ENCODE measurements around the gene SGTA. TPM values are rescaled to one million over a fixed set of nuclear protein-coding genes. Genes with fewer than 3 reads are reported as not detected.

SGTA gene
- total RNA-seq, 1 experiment from 2014 or later: 31.2 TPM

DNA sequence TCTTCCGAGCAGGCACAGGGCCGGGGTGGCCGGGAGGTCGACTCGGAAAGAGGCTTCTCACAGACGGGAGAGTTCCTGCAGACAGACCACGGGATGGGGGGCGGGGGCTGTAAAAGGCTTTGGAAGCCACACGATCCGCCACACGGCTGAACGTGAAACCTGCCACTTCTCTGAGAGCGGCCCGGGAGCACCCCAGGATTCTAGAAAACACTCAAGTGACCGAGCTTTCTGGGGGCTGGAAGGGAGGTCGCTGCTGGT lies 27.7 kb downstream of the SGTA start:
- H3K4me3 ChIP-seq (ENCODE audit: low read length): no peak overlapping the region
- H3K9ac ChIP-seq (ENCODE audit: low read length): no peak overlapping the region
- DNase-seq: no peak
- H3K27me3 ChIP-seq (ENCODE audit: low read length): no peaks in the 10 kb centered on the region
- H3K9me2 ChIP-seq (replicated peaks; ENCODE audit: insufficient read depth, low read length): no peaks in the 10 kb centered on the region
- H3K36me3 ChIP-seq (ENCODE audit: insufficient read depth, low read length): no peaks in the 10 kb centered on the region
- H3K4me2 ChIP-seq (ENCODE audit: low read depth, low read length, poor library complexity, severe bottlenecking): no peak overlapping the region
- no peak overlapping the region for H3K27ac ChIP-seq (ENCODE audit: low read length)
- no peaks in the 10 kb centered on the region for H3K79me2 ChIP-seq (ENCODE audit: low read length)
- H3K9me3 ChIP-seq (ENCODE audit: low read length): no peaks in the 10 kb centered on the region
- H3K4me1 ChIP-seq (ENCODE audit: low read length): no peaks in the 10 kb centered on the region
- H2AFZ ChIP-seq (ENCODE audit: low read length): no peak overlapping the region
- H4K20me1 ChIP-seq (ENCODE audit: insufficient read depth, low read depth, low read length): no peaks in the 10 kb centered on the region

DNA sequence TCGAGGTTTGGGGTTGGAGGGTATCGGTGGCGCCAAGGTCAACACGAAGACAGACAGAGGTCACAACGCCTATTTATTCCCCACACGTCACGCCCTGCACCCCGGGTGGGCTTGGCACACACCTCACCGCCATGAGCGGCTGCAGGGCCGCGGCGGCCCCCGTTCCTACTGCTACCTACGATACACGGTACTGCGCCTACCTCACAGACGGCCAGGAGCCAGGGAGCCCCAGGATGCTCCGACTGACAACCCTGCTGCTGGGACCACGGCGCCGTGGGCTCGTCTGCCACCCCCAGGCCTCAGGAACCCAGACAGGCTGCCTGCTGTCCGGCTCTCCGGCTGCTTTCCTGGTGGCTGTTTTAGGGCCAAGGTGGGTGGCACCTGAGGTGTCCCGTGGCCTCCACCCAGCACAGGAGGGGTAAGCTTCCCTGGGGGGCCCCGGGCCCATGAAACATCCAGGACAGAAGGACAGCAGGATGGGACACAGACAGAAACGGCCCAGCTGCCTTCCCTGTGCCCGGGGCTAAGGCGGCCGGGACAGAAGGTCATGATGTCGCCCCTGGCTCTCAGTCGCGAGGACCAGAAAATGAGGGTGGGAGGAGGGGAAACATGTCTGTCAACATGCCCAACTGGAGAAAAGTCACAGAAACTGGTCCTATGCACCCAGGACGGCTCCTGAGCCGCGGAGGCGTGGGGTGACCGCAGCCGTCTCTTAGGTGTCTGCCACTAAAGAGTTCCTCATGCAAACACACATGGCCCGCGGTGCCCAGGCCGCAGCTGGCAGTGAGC lies 28.2 kb downstream of the SGTA start:
- Histone ChIP-seq H3K9me3 (ENCODE audit: low read length) (no peaks in the 10 kb centered on the region), H4K20me1 (ENCODE audit: insufficient read depth, low read depth, low read length) (no peaks in the 10 kb centered on the region), H3K27me3 (ENCODE audit: low read length) (no peaks in the 10 kb centered on the region), H3K4me1 (ENCODE audit: low read length) (no peaks in the 10 kb centered on the region), H3K27ac (ENCODE audit: low read length) (no peak overlapping the region), H2AFZ (ENCODE audit: low read length) (no peak overlapping the region), H3K4me2 (ENCODE audit: low read depth, low read length, poor library complexity, severe bottlenecking) (no peak overlapping the region), H3K36me3 (ENCODE audit: insufficient read depth, low read length) (no peaks in the 10 kb centered on the region), H3K9ac (ENCODE audit: low read length) (no peak overlapping the region), H3K9me2 (replicated peaks; ENCODE audit: insufficient read depth, low read length) (no peaks in the 10 kb centered on the region), H3K79me2 (ENCODE audit: low read length) (no peaks in the 10 kb centered on the region), H3K4me3 (ENCODE audit: low read length) (no peak overlapping the region)
- no peak for DNase-seq

DNA sequence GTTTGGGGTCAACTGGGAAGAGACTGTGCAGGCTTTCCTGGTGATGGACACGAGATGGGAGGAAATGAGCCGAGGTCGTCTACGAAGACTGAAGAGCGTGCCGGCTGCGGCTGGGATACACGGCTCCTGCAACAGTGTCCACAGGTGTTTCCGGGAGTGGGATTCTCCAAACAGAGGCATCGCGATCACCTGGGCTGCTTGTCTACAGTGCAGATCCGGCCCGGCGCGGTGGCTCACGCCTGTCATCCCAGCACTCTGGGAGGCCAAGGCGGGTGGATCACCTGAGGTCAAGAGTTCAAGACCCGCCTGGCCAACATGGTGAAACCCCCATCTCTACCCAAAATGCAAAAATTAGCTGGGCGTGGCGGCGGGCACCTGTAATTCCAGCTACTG lies 31.6 kb downstream of the SGTA start:
- H3K9ac ChIP-seq (ENCODE audit: low read length): no peak overlapping the region
- H3K4me2 ChIP-seq (ENCODE audit: low read depth, low read length, poor library complexity, severe bottlenecking): no peak overlapping the region
- no peak overlapping the region for H2AFZ ChIP-seq (ENCODE audit: low read length)
- H3K9me2 ChIP-seq (replicated peaks; ENCODE audit: insufficient read depth, low read length): no peaks in the 10 kb centered on the region
- H3K4me3 ChIP-seq (ENCODE audit: low read length): no peak overlapping the region
- no peaks in the 10 kb centered on the region for H3K36me3 ChIP-seq (ENCODE audit: insufficient read depth, low read length)
- H3K79me2 ChIP-seq (ENCODE audit: low read length): no peaks in the 10 kb centered on the region
- no peaks in the 10 kb centered on the region for H4K20me1 ChIP-seq (ENCODE audit: insufficient read depth, low read depth, low read length)
- no peaks in the 10 kb centered on the region for H3K9me3 ChIP-seq (ENCODE audit: low read length)
- H3K27ac ChIP-seq (ENCODE audit: low read length): no peak overlapping the region
- no peak for DNase-seq
- no peaks in the 10 kb centered on the region for H3K27me3 ChIP-seq (ENCODE audit: low read length)
- peaks cover 7% of the 10 kb centered on the region for H3K4me1 ChIP-seq (ENCODE audit: low read length)

DNA sequence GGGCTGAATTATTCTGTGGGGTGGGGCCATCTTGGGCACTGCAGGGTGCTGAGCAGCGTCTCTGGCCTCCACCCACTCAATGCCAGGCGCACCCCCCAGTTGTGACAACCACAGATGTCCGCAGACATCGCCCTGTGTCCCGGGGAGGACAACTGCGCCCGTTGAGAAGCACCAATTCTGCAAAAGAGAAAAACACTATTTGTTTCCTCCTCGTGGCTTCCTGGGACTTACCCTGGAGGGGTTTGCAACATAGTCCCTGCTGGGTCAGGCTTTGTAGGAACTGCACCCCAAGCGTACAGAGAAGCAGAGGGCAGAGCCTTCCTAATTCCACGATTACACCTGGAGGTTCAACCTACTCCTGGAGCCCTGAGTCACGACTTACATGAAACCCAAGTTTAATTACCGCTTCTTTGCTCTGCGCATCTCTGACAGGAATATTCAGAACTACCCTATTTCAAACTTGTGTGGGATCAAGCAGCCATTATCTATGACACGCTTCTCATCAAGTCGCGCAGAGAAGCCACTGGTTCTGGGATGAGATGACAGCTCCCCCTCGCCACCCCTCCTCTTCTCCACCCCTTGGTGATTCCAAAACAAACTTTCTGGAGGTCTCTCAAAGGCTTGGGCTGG lies 32.1 kb downstream of the SGTA start:
- Histone ChIP-seq H3K4me2 (ENCODE audit: low read depth, low read length, poor library complexity, severe bottlenecking) (no peak overlapping the region), H3K4me3 (ENCODE audit: low read length) (no peak overlapping the region), H4K20me1 (ENCODE audit: insufficient read depth, low read depth, low read length) (no peaks in the 10 kb centered on the region), H3K9ac (ENCODE audit: low read length) (no peak overlapping the region), H3K9me3 (ENCODE audit: low read length) (no peaks in the 10 kb centered on the region), H3K36me3 (ENCODE audit: insufficient read depth, low read length) (no peaks in the 10 kb centered on the region), H3K79me2 (ENCODE audit: low read length) (no peaks in the 10 kb centered on the region), H3K27me3 (ENCODE audit: low read length) (no peaks in the 10 kb centered on the region), H3K4me1 (ENCODE audit: low read length) (peaks cover 7% of the 10 kb centered on the region), H3K27ac (ENCODE audit: low read length) (no peak overlapping the region), H3K9me2 (replicated peaks; ENCODE audit: insufficient read depth, low read length) (no peaks in the 10 kb centered on the region), H2AFZ (ENCODE audit: low read length) (no peak overlapping the region)
- no peak for DNase-seq

DNA sequence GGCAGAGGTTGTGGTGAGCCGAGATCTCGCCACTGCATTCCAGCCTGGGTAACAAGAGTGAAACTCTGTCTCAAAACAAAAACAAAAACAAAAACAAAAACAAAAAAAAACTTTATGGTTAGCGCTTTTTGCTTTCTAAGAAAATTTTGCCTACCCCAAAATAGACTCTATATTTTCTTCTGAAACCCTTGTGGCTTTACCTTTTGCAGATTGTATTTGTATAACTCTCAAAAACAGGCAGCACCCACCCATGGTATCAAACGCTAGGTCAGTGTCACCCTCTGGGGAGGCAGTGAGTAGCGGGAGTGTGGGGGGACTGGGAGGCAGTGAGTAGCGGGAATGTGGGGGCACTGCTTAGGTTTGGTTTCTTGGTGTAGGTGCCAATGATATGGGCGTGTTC lies 35.7 kb downstream of the SGTA start:
- Histone ChIP-seq H3K9me3 (ENCODE audit: low read length) (no peaks in the 10 kb centered on the region), H3K9ac (ENCODE audit: low read length) (no peak overlapping the region), H3K9me2 (replicated peaks; ENCODE audit: insufficient read depth, low read length) (no peaks in the 10 kb centered on the region), H3K4me2 (ENCODE audit: low read depth, low read length, poor library complexity, severe bottlenecking) (no peak overlapping the region), H4K20me1 (ENCODE audit: insufficient read depth, low read depth, low read length) (no peaks in the 10 kb centered on the region), H3K27me3 (ENCODE audit: low read length) (no peaks in the 10 kb centered on the region), H3K79me2 (ENCODE audit: low read length) (no peaks in the 10 kb centered on the region), H3K4me1 (ENCODE audit: low read length) (peaks cover 12% of the 10 kb centered on the region), H3K36me3 (ENCODE audit: insufficient read depth, low read length) (no peaks in the 10 kb centered on the region), H3K4me3 (ENCODE audit: low read length) (no peak overlapping the region), H3K27ac (ENCODE audit: low read length) (no peak overlapping the region), H2AFZ (ENCODE audit: low read length) (no peak overlapping the region)
- DNase-seq: no peak

DNA sequence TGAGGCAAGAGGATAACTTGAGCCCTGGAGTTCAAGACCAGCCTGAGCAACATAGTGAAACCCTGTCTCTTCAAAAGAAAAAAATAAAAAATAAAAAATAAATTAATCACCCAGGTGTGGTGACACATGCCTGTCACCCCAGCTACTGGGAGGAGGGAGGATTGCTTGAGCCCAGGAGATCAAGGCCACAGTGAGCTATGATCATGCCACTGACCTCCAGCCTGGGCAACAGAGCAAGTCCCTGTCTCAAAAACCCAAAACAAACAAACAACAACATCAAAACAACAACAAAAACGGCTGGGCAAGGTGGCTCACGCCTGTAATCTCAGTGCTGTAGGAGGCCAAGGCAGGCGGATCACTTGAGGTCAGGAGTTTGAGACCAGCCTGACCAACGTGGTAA lies 39.0 kb downstream of the SGTA start:
- Histone ChIP-seq H3K27ac (ENCODE audit: low read length) (no peak overlapping the region), H4K20me1 (ENCODE audit: insufficient read depth, low read depth, low read length) (no peaks in the 10 kb centered on the region), H3K36me3 (ENCODE audit: insufficient read depth, low read length) (no peaks in the 10 kb centered on the region), H3K9ac (ENCODE audit: low read length) (no peak overlapping the region), H3K9me2 (replicated peaks; ENCODE audit: insufficient read depth, low read length) (no peaks in the 10 kb centered on the region), H3K4me1 (ENCODE audit: low read length) (peaks cover 14% of the 10 kb centered on the region), H2AFZ (ENCODE audit: low read length) (no peak overlapping the region), H3K4me2 (ENCODE audit: low read depth, low read length, poor library complexity, severe bottlenecking) (no peak overlapping the region), H3K27me3 (ENCODE audit: low read length) (no peaks in the 10 kb centered on the region), H3K4me3 (ENCODE audit: low read length) (no peak overlapping the region), H3K9me3 (ENCODE audit: low read length) (no peaks in the 10 kb centered on the region), H3K79me2 (ENCODE audit: low read length) (peaks cover 5% of the 10 kb centered on the region)
- DNase-seq: no peak

DNA sequence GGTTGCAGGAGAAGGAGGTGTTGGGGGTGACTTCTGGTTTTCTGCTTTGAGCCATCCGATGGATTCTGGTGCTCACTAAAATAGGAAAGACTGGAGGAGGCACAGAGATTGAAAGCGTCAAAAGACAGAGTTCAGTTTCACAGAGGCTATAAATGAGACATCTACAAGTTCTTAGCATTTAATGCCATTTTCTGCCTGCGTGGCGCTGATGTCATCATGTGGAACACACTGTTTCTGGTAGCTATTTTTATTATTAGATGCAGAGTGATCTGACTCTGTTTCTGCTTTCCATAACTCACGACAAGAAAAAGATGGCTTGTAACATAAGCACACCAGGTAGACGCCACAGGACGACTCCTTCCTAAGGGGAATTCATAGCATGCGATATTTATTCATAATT lies 40.0 kb downstream of the SGTA start:
- Histone ChIP-seq H3K27me3 (ENCODE audit: low read length) (no peaks in the 10 kb centered on the region), H2AFZ (ENCODE audit: low read length) (no peak overlapping the region), H3K27ac (ENCODE audit: low read length) (no peak overlapping the region), H3K9ac (ENCODE audit: low read length) (no peak overlapping the region), H3K79me2 (ENCODE audit: low read length) (peaks cover 11% of the 10 kb centered on the region), H4K20me1 (ENCODE audit: insufficient read depth, low read depth, low read length) (no peaks in the 10 kb centered on the region), H3K36me3 (ENCODE audit: insufficient read depth, low read length) (no peaks in the 10 kb centered on the region), H3K4me2 (ENCODE audit: low read depth, low read length, poor library complexity, severe bottlenecking) (no peak overlapping the region), H3K9me3 (ENCODE audit: low read length) (no peaks in the 10 kb centered on the region), H3K4me1 (ENCODE audit: low read length) (peaks cover 13% of the 10 kb centered on the region), H3K4me3 (ENCODE audit: low read length) (no peak overlapping the region), H3K9me2 (replicated peaks; ENCODE audit: insufficient read depth, low read length) (no peaks in the 10 kb centered on the region)
- DNase-seq: no peak

DNA sequence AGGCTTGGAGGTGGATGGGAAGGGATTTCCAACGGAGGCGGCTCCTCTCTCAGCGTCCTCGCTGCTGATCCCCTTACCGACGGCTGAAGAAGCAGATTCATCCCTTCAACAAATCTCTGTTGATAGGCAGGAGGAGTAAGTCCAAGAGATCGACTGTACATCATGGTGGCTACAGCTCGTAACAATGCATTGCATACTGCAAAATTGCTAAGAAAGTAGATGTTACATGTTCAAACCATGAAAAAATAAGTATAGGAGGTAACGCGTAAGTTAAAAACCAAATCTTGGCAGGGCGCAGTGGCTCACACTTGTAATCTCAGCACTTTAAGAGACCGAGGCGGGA lies 42.8 kb downstream of the SGTA start:
- peak overlapping the region; percentile 99 for H2AFZ ChIP-seq (ENCODE audit: low read length)
- no peaks in the 10 kb centered on the region for H3K9me3 ChIP-seq (ENCODE audit: low read length)
- H4K20me1 ChIP-seq (ENCODE audit: insufficient read depth, low read depth, low read length): peaks cover 4% of the 10 kb centered on the region; the same call in 1 of the 2 replicates
- no peaks in the 10 kb centered on the region for H3K27me3 ChIP-seq (ENCODE audit: low read length)
- peak overlapping the region; percentile 50 for H3K4me2 ChIP-seq (ENCODE audit: low read depth, low read length, poor library complexity, severe bottlenecking)
- H3K4me3 ChIP-seq (ENCODE audit: low read length): peak overlapping the region; percentile 55; the same call in 1 of the 2 replicates
- no peak for DNase-seq
- H3K27ac ChIP-seq (ENCODE audit: low read length): no peak overlapping the region
- H3K4me1 ChIP-seq (ENCODE audit: low read length): peaks cover 10% of the 10 kb centered on the region
- peaks cover 16% of the 10 kb centered on the region for H3K79me2 ChIP-seq (ENCODE audit: low read length)
- 0 out of 2 replicates have a peak overlapping the region, but pooled peaks have one; percentile 46 for H3K9ac ChIP-seq (ENCODE audit: low read length)
- peaks cover 10% of the 10 kb centered on the region for H3K36me3 ChIP-seq (ENCODE audit: insufficient read depth, low read length)
- no peaks in the 10 kb centered on the region for H3K9me2 ChIP-seq (replicated peaks; ENCODE audit: insufficient read depth, low read length)
